H1 (cell line): ENCODE data around the gene ANAPC2. TPM values are rescaled to one million over a fixed set of nuclear protein-coding genes. Genes with fewer than 3 reads are reported as not detected.
A peak's percentile ranks its signal among the peaks of the same experiment; 100 is the strongest.

Experiments
- ASH2L ChIP-seq: fragments of 200-600, 300-600 bp; sonication (generic); IDR thresholded peaks from one replicate; pipeline ENCODE4 v1.7.1; 2017; ENCODE audit warnings: low read length
- CBX5 ChIP-seq: fragments of 300-800, 300-1000 bp; sonication (generic); IDR thresholded peaks from 2 replicates; pipeline ENCODE4 v1.7.1; 2016; ENCODE audit warnings: antibody characterized with exemption, low read length, low read depth
- CREB1 ChIP-seq: IDR thresholded peaks from 2 replicates; pipeline ENCODE4 v1.6.1; 2012; ENCODE audit warnings: inconsistent platforms
- EP300 ChIP-seq, 2 experiments: IDR thresholded peaks; 1 replicate in 1 of 2; 2 replicates in 1 of 2; pipeline ENCODE4 v1.6.1; 2011 to 2012; ENCODE audit warnings: low read depth in 2 of 2, low read length in 2 of 2, mild to moderate bottlenecking in 2 of 2, borderline replicate concordance in 1 of 2, inconsistent platforms in 1 of 2, moderate library complexity in 1 of 2
- JUN ChIP-seq: IDR thresholded peaks from 2 replicates; pipeline ENCODE4 v1.6.1; 2011; ENCODE audit warnings: low read depth, mild to moderate bottlenecking, improper control_type of control experiment, low read length
- RXRA ChIP-seq: IDR thresholded peaks from 2 replicates; pipeline ENCODE4 v1.6.1; 2011; ENCODE audit warnings: low read depth, mild to moderate bottlenecking, low read length, moderate library complexity; ENCODE audit not compliant: insufficient read depth
- TCF12 ChIP-seq: IDR thresholded peaks from 2 replicates; pipeline ENCODE4 v1.6.1; 2011; ENCODE audit warnings: low read depth, mild to moderate bottlenecking, low read length
- polyA plus RNA-seq, 7 experiments: library from polyadenylated mRNA; depleted of rRNA in 3 of 7; stranded (reverse) in 5 of 7; unstranded in 2 of 7; fragments of >200 nt in 5 of 7; fragments of 200-250 nt in 2 of 7; gene quantifications; 1 replicate in 5 of 7; 2 replicates in 1 of 7; 4 replicates in 1 of 7; pipeline versions ENCODE4 v1.2.1 to v1.2.3, GENCODE V29; 2011 to 2013; ENCODE audit warnings: missing spikeins in 2 of 7, mixed read lengths in 2 of 7
- total RNA-seq: library from RNA; stranded (reverse); fragmentation: NEBNext Ultra II Directional; extraction: Animal tissue kit (Norgen Biotek cat#: 25700); gene quantifications from 2 replicates; pipeline ENCODE4 v1.2.1, GENCODE V29; 2021
- TF ChIP-seq, protein P1 (sequence below): IDR thresholded peaks from 2 replicates; pipeline ENCODE4 v1.6.1; 2012; ENCODE audit warnings: inconsistent platforms

Gene ANAPC2
- total and polyA plus RNA-seq, 2 of the 8 experiments (the other 6 are each of a cell fraction or from before 2014, with no cell fraction given), result 30.2 to 37.7 TPM

DNA sequence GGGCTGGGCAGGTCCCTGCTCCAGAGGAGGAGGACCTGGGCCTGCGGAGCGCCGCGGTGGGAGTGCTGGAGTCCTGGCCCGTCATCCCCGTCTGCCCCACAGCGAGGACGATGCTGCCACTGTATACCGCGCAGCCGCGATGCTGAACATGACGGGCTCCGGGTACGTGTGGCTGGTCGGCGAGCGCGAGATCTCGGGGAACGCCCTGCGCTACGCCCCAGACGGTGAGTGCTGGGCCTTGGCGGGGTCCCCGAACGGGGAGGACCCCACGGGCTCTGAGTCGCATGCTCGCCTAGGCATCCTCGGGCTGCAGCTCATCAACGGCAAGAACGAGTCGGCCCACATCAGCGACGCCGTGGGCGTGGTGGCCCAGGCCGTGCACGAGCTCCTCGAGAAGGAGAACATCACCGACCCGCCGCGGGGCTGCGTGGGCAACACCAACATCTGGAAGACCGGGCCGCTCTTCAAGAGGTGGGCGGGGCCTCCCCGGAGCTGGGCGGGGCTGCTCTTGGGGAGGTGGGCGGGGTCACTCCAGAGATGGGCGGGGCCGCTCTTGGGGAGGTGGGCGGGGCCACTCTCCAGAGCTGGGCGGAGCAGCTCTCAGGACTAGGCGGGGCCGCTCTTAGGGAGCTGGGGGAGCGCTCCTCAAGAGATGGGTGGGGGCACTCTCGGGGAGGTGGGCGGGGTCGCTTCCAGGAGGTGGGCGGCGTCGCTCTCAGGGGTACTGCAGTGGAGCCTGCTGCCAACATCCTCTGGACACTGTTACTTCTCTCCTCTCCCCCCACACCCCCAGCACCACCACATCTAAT lies 31.6 kb downstream of the ANAPC2 start (continued):
- TF ChIP-seq EP300 (IDR thresholded peaks at IDR 0.05; ENCODE audit: borderline replicate concordance in 1 of 2, low read depth in 2 of 2, low read length in 2 of 2) (no peak), CBX5 (no peak), CREB1 (0 out of 2 replicates have a peak, but pooled peaks have one; percentile 2), ASH2L (no peak), JUN (no peak), TCF12 (no peak), RXRA (no peak)
- TF ChIP-seq, protein P1, sequence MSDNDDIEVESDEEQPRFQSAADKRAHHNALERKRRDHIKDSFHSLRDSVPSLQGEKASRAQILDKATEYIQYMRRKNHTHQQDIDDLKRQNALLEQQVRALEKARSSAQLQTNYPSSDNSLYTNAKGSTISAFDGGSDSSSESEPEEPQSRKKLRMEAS, result 0 out of 2 replicates have a peak, but pooled peaks have one; percentile 11
